HG03558 (cell line): ENCODE data around the gene RTEL1.

Experiments
- ATAC-seq: cut with Tn5 transposase; IDR thresholded peaks from one replicate; pipeline ENCODE4 v1.9.1; 2021; ENCODE audit warnings: moderate number of reproducible peaks; ENCODE audit not compliant: unreplicated experiment; ENCODE audit errors: extremely low read depth

RTEL1 gene

GRCh38 chr20:63695424-63696305 is 37.6 kb downstream of the RTEL1 start:
- no peak for ATAC-seq

GRCh38 chr20:63696306-63696627 is 38.2 kb downstream of the RTEL1 start:
- no peak for ATAC-seq

- no peak for ATAC-seq
Observed at GRCh38 chr20:63696628-63697356, 38.7 kb downstream of the RTEL1 start, which contains the start of gene TNFRSF6B. TNFRSF6B (plus strand) TSS chr20:63696652; CDS start chr20:63696768, 116 bp downstream.

DNA sequence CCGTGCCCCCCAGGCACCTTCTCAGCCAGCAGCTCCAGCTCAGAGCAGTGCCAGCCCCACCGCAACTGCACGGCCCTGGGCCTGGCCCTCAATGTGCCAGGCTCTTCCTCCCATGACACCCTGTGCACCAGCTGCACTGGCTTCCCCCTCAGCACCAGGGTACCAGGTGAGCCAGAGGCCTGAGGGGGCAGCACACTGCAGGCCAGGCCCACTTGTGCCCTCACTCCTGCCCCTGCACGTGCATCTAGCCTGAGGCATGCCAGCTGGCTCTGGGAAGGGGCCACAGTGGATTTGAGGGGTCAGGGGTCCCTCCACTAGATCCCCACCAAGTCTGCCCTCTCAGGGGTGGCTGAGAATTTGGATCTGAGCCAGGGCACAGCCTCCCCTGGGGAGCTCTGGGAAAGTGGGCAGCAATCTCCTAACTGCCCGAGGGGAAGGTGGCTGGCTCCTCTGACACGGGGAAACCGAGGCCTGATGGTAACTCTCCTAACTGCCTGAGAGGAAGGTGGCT is 39.3 kb downstream of the RTEL1 start:
- no peak for ATAC-seq

- ATAC-seq, result no peak
Observed at GRCh38 chr20:63697868-63698545, 39.9 kb downstream of the RTEL1 start.

DNA sequence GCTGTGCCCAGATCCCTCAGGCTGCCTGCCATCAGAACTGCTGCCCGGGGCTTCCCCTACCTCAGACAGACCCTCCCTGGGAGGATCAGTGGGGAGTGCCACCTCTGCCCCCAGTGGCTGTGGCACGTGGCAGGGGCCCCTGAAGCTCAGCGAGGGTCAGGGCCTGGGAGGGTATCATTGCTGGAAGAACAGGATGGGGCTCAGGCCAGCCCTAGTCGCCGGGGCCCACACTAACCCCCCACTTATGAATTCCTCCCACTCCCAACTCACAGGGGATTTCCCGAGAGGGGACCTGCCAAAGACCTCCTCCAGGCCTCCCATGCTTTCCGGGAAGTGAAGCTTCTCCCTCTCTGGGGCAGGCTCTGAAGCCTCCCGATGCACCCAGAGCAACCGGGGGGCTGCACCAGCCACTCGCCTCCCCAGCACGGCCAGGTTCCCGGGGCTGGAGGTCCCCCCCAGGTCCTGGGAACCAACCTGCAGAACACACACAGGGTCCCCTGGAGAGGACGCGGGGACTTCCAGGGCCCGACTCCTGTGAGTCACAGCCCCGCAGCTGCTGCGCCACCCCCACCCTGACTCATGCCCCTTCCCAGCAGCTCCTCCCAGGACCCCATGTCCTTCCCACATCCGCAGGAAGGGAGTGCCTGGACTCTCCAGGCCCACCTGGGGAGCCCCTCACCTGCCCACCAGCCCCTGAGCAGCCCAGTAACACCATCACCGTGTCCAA is 40.8 kb downstream of the RTEL1 start:
- ATAC-seq, result no peak

- no peak for ATAC-seq
Observed at GRCh38 chr20:63699466-63700198, 41.5 kb downstream of the RTEL1 start.

DNA sequence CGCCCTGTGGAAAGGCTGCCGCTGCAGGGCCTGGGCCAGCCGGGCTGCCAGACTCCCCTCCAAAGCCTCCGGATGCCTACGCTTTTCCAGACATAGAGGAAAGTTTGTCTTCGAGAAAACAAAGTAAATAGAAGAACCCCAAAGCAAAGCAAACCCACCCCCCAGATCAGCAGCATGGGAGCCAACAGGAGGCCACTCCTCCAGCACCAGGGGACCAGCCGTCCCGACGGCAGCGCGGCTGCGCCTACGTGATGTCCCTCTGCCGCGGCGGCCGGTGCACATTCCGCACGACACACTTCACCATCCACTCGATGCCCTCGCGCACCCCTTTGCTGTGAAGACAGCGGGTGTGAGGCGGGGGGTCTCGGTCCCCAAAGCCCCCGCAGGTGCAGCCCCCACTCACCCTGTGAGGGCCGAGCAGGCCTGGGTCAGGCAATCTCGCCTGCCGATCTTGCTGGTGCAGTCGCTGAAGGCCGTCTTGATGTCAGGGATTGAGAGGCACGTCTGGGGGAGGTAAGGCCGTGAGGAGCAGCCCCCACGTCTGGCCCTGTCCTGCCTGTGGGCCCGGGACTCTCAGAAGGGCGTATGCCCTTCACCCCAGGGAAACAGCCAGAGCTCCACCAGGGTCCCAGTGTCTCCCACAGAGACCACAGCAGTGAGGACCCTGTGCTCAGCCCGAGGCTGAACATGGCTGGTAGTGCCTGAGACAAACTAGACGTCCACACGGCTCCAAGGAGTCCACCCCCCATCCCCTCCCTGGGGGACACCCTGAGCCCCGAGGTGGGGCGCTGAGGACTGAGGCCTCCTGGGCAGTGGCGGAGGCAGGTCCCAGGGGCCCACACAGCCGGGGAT is 42.3 kb downstream of the RTEL1 start:
- ATAC-seq, result no peak

- ATAC-seq, result no peak
Observed at GRCh38 chr20:63701051-63701328, 42.9 kb downstream of the RTEL1 start.

- no peak for ATAC-seq
Observed at GRCh38 chr20:63701329-63702035, 43.4 kb downstream of the RTEL1 start.

- no peak for ATAC-seq
Observed at GRCh38 chr20:63702036-63702665, 44.0 kb downstream of the RTEL1 start.

GRCh38 chr20:63702751-63703470 is 44.8 kb downstream of the RTEL1 start:
- ATAC-seq, result no peak

DNA sequence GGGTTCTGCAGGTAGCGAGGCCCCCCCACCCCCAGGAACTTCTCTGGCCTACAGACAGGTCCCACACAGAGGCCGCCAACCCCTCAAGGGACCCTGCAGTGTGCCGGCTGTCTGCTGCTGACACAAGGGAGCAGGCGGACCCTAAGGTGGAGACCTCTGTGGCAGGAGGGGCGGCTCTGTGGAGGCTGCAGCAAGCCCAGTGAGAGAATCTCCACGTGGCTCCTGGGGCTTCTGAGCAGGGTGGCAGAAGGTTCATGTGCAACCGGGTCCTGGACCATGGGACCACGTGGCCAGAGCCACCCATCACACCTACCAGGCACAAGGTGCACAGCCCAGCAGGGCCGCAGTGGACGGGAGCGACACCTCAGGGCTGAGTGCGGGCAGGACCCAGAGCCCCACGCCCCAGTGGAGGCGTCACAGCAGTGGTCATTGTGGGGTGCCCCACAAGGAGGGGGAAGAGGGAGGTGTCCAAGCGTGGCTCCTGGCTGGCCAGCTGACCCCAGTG is 45.4 kb downstream of the RTEL1 start:
- no peak for ATAC-seq

- no peak for ATAC-seq
Observed at GRCh38 chr20:63703976-63704748, 46.0 kb downstream of the RTEL1 start.

DNA sequence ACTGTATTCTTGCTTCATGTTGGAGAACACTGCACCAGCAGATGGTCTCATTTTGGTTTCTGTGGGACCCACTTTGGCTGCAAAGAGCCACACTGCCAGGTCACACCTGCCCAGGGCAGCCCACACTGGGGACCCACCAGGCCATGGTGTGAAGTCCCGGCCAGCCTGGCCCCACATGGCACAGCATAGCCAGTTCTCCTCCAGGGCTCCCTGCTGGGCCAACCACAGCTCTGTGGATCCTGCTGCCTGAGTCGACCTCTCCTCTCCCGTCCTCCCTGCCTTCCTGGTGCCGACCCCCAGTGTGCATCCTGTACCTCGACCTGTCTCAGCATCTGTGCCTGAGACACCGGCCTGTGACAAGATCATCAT is 46.6 kb downstream of the RTEL1 start:
- ATAC-seq, result no peak
